ENCODE data around the gene ARID1A. TPM values are rescaled to one million over a fixed set of nuclear protein-coding genes. Genes with fewer than 3 reads are reported as not detected.
"Not testable (repeated sequence)": the region's sequence is repeated elsewhere in the genome, so short reads cannot be mapped to it uniquely, and the experiment has no call there.

Gene ARID1A
- total and polyA plus RNA-seq, 9 of the 15 experiments (the other 6 are each of a cell fraction or from before 2014, with no cell fraction given), result 8.3 to 88.3 (median 22.5) TPM

- DNase-seq (ENCODE audit: extremely low read depth in 1 of 4, low spot score in 3 of 4); H3K9me3 ChIP-seq (replicated peaks; ENCODE audit: control insufficient read depth, insufficient read depth, low read depth, low read length); H3K4me2 ChIP-seq (ENCODE audit: insufficient read depth, low read length); ATAC-seq; H3K27ac ChIP-seq (ENCODE audit: extremely low read depth, low read depth, low read length); H3K4me3 ChIP-seq; CTCF ChIA-PET (ENCODE audit: low intra/inter-chr PET ratio); H3K27me3 ChIP-seq (ENCODE audit: control insufficient read depth in 2 of 2, insufficient read depth in 2 of 2, low read length in 2 of 2); H2AFZ ChIP-seq (ENCODE audit: low read depth, low read length); in situ Hi-C loops (cut with MboI); intact Hi-C loops (cut with micrococcal nuclease); BruUV-seq (replicated peaks); FAIRE-seq; H3K9ac ChIP-seq (ENCODE audit: insufficient read depth in 1 of 2, low read depth in 2 of 2, low read length in 2 of 2); TF ChIP-seq JUND (tag; IDR thresholded peaks at IDR 0.05; ENCODE audit: borderline replicate concordance, low read depth, low read length): not testable (repeated sequence)
- 95% methylated on average over 13 of the region's 14 CpGs for WGBS (ENCODE audit: insufficient coverage, low coverage, missing lambda C conversion rate)
- TF ChIP-seq JUND (IDR thresholded peaks at IDR 0.05; ENCODE audit: borderline replicate concordance, low read depth, low read length) (peak; percentile 15; the same call in 1 of the 2 replicates), ZNF384 (IDR thresholded peaks at IDR 0.05; ENCODE audit: low read depth, low read length) (peak; percentile 27; the same call in 1 of the 2 replicates)
- Histone ChIP-seq H3K9me1 (ENCODE audit: control insufficient read depth, insufficient read depth, low read length) (peaks cover 13% of the 10 kb centered on the region), H3K79me2 (ENCODE audit: control insufficient read depth, insufficient read depth, low read length) (peaks cover 100% of the 10 kb centered on the region), H3K4me1 (replicated peaks in 1 of 2; ENCODE audit: control insufficient read depth in 2 of 2, insufficient read depth in 2 of 2, low read length in 2 of 2) (peaks cover 27 to 50% of the 10 kb centered on the region in 2 experiments), H4K20me1 (replicated peaks; ENCODE audit: control insufficient read depth, insufficient read depth, low read length) (peaks cover 35% of the 10 kb centered on the region), H3K36me3 (ENCODE audit: control insufficient read depth, insufficient read depth, low read length) (peaks cover 47% of the 10 kb centered on the region)
- POLR2A ChIA-PET, result interaction anchor here (0.8 to 14.8 kb wide), 2 partner anchors 19 to 94 kb away, joined by 3 to 301 read pairs; partner anchors contain the start of gene ARID1A
These were observed 30.1 kb downstream of the ARID1A start for GRCh38 chr1:26725904-26726303.

- ChIA-PET CTCF (ENCODE audit: low intra/inter-chr PET ratio) (no interaction called here), POLR2A (interaction anchor here (0.8 to 14.8 kb wide), 2 partner anchors 19 to 30 kb away, joined by 3 to 301 read pairs; partner anchors contain the start of gene ARID1A)
- DNase-seq (ENCODE audit: extremely low read depth in 1 of 4, low spot score in 3 of 4) (no peak), ATAC-seq (no peak), FAIRE-seq (no peak)
- no peaks in the 10 kb centered on the region for H3K27me3 ChIP-seq (ENCODE audit: control insufficient read depth in 2 of 2, insufficient read depth in 2 of 2, low read length in 2 of 2)
- 88% methylated on average over 1 of the region's 1 CpG for WGBS (ENCODE audit: insufficient coverage, low coverage, missing lambda C conversion rate)
- peaks cover 98% of the 10 kb centered on the region for H3K79me2 ChIP-seq (ENCODE audit: control insufficient read depth, insufficient read depth, low read length)
- H3K9ac ChIP-seq (ENCODE audit: insufficient read depth in 1 of 2, low read depth in 2 of 2, low read length in 2 of 2), result no peak overlapping the region
- no peak overlapping the region for H3K4me3 ChIP-seq
- H3K36me3 ChIP-seq (ENCODE audit: control insufficient read depth, insufficient read depth, low read length), result peaks cover 56% of the 10 kb centered on the region
- H3K27ac ChIP-seq (ENCODE audit: extremely low read depth, low read depth, low read length), result no peak overlapping the region
- no TSS peak for BruUV-seq (replicated peaks)
- H3K9me3 ChIP-seq (replicated peaks; ENCODE audit: control insufficient read depth, insufficient read depth, low read depth, low read length), result no peaks in the 10 kb centered on the region
- H3K4me1 ChIP-seq (replicated peaks in 1 of 2; ENCODE audit: control insufficient read depth in 2 of 2, insufficient read depth in 2 of 2, low read length in 2 of 2), result peaks cover 24 to 43% of the 10 kb centered on the region in 2 experiments
- no peak overlapping the region for H2AFZ ChIP-seq (ENCODE audit: low read depth, low read length)
- in situ Hi-C loops (cut with MboI) (no loop called here), intact Hi-C loops (cut with micrococcal nuclease) (no loop called here)
- peaks cover 34% of the 10 kb centered on the region for H4K20me1 ChIP-seq (replicated peaks; ENCODE audit: control insufficient read depth, insufficient read depth, low read length)
- no peak overlapping the region for H3K4me2 ChIP-seq (ENCODE audit: insufficient read depth, low read length)
- peaks cover 13% of the 10 kb centered on the region for H3K9me1 ChIP-seq (ENCODE audit: control insufficient read depth, insufficient read depth, low read length)
- 0 out of 2 replicates have a peak, but pooled peaks have one; percentile 20 for TF ChIP-seq PHTF2 (CRISPR knock-in tag; IDR thresholded peaks at IDR 0.05)
- TF ChIP-seq PHF8 (IDR thresholded peaks at IDR 0.05; ENCODE audit: borderline replicate concordance, low read length), result no peak
- 0 out of 2 replicates have a peak, but pooled peaks have one; percentile 34 for TF ChIP-seq HMBOX1 (IDR thresholded peaks at IDR 0.05)
These were observed 31.0 kb downstream of the ARID1A start for GRCh38 chr1:26726784-26727183.

All from K562 (cell line).